Stimulated activated CD4-positive, alpha-beta T cell treated with anti-CD3 and anti-CD28 coated beads, Interleukin-2, amount 100 ng/mL, for 48 hours (primary cell): ENCODE results near the gene DLGAP1.

Experiments used
- DNase-seq, 2 donors: peaks; one replicate each; pipeline ENCODE4 v3.0.0-alpha.2; 2020

DLGAP1 gene

DNA sequence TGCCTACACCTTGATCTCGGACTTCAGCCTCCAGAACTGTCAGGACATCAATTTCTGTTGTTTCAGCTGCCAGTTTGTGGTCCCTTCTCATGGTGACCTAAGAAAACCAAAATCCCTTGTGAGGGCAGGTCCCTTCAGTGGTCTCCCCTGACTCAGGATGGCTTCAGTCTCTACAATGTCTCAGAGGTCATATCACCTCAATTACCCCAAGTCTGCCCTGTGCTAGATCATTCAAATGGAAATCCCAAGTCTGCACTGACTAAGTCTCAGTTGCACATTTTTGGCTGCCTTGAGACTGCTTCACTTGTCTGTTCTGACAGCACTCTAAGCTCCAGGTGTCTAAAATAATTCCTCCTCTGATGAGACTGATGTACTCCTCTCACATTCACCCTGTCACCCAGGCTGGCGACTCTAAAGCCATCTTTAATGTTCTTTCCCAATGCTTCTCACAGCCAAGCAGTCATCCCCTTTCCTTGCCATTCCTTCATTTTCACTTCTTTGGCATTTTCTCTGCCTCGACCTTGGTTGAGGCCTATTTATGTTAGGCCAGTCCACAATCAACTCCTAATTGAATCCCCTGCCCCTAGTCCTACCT is 470.8 kb downstream of the DLGAP1 start:
- no peak for DNase-seq

DNA sequence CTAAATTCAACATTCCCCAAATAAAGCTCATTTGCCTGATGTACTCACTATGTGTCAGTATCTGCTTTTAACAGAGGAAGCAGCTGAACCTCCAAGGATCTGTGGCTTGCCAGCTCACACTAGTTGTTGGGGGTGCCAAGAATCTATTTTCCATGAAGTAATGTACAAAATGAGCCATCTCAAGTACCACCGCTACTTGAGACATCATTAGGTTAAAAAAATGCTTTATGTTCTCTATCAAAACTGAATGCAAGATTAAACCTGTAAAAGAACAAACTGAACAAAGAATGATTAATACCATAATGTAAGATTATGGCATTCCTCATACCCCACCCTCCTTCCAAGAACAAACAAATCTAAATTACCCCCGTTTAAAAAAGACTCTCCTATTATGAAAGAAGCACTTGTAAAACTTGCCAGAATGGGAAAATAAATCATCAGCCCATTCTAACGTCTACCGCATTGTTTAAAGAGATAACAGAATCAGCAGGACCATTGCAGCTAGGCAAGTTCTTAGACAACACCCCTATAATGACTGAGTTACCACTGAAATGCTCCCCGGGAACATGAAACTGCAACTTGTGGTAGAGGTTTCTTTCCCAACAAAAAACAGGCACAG is 471.6 kb downstream of the DLGAP1 start:
- DNase-seq: no peak

GRCh38 chr18:3982541-3982940 is 472.6 kb downstream of the DLGAP1 start:
- no peak for DNase-seq

- DNase-seq: no peak
These were observed 476.1 kb downstream of the DLGAP1 start for GRCh38 chr18:3979024-3979423.

DNA sequence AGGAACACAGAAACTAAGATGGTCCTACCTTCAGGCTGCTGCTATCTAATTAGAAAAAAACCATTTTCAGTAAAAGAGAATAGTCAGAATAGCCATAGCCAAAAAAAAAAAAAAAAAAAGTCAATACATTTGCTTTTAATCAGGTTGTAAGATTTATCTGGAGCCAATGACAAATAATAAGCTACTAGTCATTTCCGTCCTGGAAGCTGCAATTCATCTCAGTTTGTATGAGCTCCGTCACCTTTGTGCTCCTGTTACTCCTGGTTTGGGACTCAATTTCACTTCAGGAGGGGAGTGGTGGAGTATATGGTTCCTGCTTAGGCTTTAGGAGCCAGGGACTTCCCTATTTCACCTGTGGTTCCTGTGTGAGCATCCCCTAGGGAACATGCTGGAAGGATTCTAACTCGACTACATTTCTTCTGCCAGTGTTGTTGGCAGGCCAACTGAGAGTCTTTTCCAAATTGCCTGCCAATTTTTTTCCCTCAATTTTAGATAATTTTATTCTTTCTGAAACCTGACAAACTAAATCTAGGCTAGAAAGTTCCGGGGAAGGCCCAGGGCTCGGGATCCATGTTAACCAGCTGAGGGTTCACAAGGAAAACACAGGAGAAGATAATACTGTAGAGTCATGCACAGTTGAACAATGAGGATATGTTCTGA is 481.8 kb downstream of the DLGAP1 start:
- DNase-seq: no peak

- no peak for DNase-seq
These were observed 482.7 kb downstream of the DLGAP1 start for GRCh38 chr18:3972291-3972930.

DNA sequence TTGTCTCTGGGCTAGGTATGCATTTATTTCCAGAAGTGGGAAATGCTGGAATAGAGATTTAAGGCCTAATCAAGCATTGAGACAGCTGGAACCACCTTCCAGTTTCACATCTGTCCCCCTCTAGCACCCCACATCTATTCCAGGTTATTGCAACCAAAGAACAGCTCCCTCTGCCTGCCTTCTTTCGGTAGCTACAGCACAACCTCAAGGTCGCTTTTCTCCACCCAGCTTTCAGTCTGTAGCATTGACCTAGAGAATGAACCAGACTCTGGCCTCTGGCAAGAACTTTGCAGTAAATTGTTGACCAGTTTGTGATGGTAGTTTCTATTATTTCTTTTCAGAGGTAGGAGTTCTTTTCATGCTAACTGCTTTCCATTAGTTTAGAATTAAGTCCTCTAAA is 484.2 kb downstream of the DLGAP1 start:
- no peak for DNase-seq

DNA sequence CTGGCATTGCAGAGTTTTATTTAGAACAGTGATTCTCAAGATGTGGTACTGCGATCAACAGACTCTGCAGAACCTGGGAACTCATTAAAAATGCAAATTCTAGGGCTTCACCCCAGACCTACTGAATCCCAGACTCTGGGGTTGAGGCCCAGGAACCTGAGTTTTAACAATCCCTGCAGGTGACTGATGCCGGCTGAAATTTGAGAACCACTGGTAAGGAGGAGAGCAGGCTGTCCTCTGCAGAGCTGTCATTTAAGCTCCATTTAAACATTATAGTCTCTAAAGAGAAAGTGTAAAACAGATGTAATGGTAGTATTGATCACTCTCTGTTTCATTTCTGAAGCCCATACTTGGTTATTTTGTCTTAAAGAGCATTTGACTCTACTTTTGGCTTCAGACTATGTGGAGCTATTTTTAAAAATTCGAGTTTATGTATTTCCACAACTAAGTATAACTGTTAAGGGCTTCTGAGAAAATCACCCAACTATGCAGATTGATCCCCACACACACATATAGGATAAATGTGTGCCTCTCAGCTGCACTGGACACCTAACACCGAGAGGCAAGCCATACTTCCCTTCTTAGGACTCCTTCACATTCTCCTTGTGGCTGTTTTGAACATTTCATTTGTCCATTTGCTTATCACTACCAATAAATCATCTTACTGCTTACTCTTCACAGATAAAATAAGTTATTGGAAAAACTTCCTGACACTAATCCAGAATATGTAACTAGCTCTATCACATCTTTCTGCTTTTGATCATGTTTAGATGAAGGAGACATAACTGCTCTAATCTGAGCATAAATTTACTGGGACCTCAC is 487.5 kb downstream of the DLGAP1 start:
- no peak for DNase-seq

DNA sequence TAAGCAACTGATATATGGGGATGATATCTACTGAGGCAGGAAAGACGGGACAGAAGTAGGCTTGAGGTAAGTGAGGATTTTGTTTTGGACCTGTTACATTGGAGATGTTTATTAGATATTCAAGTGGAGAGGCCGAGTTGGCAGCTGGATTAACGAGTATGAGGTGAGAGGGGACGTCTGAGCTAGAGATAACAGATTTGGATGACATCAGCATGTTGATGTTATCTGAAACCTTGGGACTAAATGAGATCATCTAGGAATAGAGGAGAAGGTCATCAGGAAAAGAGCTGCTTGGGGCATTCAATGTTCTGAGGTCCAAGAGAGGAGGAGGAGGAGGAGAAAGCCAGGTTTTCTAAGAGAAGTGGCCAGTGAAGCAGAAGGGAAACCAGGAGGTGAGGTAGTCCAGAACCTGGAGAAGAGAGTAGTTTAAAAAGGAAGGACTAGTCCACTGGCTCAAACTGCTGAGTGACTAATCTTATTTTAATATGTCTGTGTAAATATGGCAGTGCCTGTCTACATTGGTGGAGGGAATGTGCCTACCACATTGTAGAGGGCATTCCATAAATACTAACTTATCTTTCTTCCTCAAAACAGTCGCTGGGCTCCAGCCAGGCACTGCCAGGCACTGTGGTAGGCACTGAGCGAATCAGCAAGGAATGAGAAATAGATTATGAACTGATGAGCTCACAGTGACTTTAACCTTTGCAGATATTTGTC is 488.3 kb downstream of the DLGAP1 start:
- DNase-seq: no peak

DNA sequence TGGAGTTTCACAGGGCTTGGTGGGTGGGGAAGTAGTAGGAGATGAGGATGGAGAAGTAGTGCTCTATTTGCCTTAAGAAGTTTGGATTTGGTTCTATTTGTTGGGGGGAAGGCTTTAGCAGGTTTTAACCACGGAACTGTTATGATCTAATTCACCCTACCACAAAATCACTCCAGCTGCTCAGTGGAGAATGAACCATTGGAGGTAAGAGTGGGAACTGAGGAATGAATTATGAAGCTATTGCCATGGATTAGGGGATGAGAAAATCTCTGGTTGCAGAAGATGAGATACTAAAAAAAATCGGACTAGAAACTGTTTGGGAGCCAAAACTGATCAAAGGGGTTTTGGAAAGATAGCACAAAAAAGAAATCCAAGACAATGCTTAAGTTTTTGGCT is 488.9 kb downstream of the DLGAP1 start:
- DNase-seq: no peak

DNA sequence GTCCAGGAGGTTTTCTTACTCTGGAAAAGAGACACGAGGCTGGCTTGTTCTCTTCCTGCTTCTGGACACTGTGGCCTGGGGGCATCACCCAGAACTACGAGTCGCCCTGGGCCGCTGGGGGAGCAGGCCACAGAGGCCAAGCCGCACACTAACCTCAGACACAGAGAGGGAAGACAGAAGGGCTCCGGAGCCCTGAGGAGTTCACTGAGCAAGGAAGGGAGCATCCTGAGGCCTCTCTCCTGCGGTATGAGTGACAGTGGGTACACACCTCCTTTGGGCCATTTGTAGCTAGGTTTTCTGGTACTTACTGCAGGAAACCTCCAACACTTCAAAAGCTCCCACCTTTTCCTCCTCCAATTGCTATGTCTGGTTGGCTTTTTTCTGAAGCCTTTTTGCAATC is 494.1 kb downstream of the DLGAP1 start:
- DNase-seq: no peak

GRCh38 chr18:3960142-3960541 is 495.0 kb downstream of the DLGAP1 start:
- DNase-seq: no peak

DNA sequence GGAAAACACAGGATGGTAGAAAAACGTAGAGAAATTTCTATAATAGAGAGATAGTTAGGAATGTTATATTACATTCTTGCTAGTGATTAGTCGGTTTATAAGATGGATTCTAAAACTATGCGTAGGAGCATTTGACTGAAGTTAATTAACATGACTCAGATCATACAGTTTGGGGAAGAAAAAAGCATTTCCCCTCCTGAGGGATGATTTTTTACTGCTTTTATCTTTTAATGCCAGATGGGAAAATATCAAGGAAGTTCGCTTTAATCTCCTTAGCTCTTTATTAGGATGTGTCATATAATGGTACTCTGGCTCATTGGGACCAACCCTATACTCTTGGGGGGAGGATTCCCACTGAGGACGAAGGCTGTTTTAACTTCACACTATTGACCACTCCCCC is 503.1 kb downstream of the DLGAP1 start:
- DNase-seq: no peak

DNA sequence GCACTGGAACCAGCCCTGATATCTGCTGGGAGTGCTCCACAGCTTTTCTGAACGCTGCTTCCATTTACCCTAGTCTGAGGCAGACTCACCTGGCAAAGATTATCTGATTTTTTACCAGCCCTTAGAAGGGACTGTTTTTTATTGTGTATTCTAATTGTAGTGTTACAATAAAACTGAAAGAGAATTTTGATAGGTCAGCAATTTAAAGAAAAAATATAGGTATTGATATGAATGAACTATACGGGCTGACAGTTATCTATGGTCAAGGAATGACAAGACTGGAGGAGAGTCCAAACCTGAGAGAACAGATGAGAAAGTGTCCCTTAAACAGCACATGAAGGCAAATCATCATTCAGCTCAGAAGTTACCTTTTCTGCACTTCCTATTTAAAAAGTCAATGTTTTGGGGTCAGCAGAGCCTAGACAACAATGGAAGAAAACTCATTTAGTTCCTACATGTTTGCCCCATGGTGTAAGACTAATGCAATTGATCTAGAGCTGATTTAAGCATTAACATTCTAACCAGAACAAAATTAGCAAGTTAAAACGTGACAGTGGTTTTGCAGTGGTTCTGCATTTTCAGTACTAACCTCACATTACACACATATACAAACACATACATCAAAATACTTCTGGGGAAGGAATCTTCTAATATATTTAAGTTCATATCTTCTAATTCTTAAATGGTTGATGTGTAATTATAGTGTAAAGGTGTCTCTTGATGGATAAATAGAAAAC is 504.3 kb downstream of the DLGAP1 start:
- no peak for DNase-seq

DNA sequence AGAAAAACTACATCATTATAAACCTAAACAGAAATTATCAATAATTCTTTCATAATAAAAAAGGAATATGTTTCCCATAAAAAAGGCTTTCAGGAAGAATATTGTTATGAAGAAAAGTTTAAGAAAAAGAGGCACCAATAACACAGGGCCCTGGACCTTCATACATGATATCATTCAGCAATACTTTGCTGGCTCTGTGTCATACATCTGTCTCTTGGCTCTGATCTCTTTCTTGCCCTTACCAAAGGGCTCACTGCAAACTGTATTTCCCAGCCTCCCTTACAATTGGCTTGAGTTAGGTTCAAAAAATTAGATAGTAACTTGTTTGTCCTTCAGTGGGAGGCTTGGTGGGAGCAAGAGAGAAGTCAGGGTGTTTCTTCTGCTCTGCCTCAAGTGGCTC is 506.1 kb downstream of the DLGAP1 start:
- no peak for DNase-seq

GRCh38 chr18:3947383-3947782 is 507.7 kb downstream of the DLGAP1 start:
- DNase-seq: no peak

- DNase-seq: no peak
These were observed 519.8 kb downstream of the DLGAP1 start for GRCh38 chr18:3935305-3935704.

- no peak for DNase-seq
These were observed 522.8 kb downstream of the DLGAP1 start for GRCh38 chr18:3932276-3932675.

GRCh38 chr18:3931542-3932112 is 523.5 kb downstream of the DLGAP1 start:
- no peak for DNase-seq

- no peak for DNase-seq
These were observed 524.1 kb downstream of the DLGAP1 start for GRCh38 chr18:3931013-3931315.

DNA sequence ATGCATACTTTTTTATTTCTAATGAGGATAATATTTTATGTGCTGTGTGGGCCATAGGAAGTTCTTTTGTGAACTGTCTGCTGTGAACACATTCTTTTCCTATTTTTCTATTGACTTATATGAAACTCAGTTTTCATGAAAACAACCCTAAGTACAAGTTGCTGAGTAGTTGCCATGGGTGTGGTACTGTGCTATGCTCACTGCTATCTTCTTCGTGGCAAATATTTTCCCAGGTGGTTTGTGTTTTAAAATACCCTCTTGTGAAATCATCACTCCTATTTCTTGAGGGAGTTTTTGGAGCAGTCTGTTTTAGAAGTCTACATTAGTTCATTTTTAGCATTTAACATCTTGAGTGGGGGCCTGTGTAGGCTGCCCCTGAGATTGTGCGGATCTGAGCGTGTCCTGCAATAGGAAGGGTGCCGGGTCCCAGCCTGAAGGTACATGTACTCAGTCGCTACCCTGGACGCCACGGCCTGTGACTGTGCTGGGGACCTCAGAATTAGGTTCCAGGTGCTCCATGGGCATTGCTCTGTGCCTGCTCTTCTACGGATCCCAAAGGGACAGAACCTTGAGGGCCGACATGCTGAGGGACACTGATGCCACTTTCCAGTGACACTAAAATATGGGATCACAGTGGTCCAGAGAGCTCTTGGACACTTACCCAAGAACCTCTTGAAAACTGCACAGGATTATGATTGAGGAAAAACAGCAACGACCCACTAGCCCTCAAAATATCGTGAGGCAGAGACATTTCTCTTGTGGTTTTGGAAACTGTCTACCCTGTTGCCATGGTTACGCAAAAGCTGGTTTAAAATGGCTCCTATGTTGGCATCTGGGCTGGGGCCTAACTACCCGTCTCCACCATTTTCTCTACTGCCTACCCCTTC is 524.7 kb downstream of the DLGAP1 start:
- DNase-seq: no peak
